GM18951 (cell line): Measurements from ENCODE around the gene BAIAP3.

Experiments used
- POLR2A ChIP-seq: IDR thresholded peaks from 4 replicates; pipeline ENCODE4 v1.6.1; 2011; ENCODE audit warnings: mild to moderate bottlenecking; ENCODE audit not compliant: insufficient read length, insufficient read depth; ENCODE audit errors: extremely low read depth
- in situ Hi-C: fragments of 300-500 bp; cut with MboI; formaldehyde crosslinking; loops from one replicate; pipeline ENCODE4 v1.12.0; 2022; ENCODE audit warnings: low sequenced_read_pairs, mixed read lengths, inconsistent platforms; ENCODE audit not compliant: unreplicated experiment

BAIAP3 gene

DNA sequence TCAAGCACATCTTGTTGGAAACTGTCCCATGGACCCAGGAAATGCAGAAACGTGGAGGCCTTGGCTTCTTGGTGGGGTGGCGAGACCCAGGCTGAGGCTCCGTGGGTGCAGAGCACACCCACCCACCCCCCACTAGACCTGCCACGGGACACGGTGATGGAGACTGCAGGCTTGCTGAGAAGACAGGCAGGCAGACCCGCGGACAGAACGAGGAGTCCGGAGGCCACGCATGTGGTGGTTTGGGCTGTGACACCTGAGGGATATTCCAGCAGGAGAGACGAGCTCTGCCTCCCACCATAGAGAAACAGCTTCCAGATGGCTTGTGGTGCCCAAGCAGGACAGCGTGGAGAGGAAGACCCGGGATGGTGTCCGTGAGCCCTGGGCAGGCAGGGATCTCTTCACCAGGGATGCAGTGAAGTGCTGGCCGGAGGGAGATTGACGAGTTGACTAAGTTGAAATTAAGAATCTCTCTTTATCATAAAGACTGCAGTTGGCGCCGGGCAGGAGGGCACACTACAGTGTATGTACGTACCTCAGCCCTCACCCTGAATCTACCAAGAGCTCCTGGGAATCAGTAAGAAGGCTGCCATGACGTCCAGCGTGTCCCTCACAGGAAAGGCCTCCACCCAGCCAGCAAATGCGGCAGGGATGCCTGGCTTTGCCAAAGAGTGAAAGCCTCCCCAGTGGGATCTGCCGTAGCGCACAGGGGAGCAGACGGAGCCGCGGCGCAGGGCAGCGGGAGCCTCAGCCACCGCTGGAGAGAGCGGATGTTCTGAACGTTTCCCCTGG is 15.8 kb upstream of the BAIAP3 start:
- in situ Hi-C loops: no loop called here
- TF ChIP-seq POLR2A: no peak

- in situ Hi-C loops: no loop called here
Observed at GRCh38 chr16:1318268-1318545, 15.2 kb upstream of the BAIAP3 start.

DNA sequence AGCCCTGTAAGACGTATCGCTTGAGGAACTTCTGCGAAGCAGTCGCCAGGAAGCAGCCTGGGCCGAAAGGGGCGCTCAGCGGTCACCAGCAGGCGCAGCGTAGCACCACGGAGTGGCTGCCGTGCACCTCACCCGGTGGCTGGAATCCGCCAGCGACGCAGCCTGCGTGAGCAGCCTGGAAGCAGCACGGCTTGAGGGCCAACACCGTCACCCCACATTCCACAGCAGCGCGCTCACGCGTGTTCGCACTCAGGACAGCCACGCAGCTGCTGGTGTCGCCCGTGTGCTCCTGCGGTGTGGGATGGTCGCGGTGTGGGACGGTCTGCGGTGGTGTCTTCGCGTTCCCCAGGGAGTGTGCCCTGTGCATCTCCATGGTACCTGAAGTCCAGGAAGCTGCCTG is 14.4 kb upstream of the BAIAP3 start:
- in situ Hi-C loops: no loop called here

More at GRCh38 chr16:1318268-1318545, 15.2 kb upstream of the BAIAP3 start:
- TF ChIP-seq POLR2A: no peak

GRCh38 chr16:1320097-1320496 is 13.3 kb upstream of the BAIAP3 start:
- in situ Hi-C loops: no loop called here
- no peak for TF ChIP-seq POLR2A

More for the DNA sequence above, 14.4 kb upstream of the BAIAP3 start:
- no peak for TF ChIP-seq POLR2A

GRCh38 chr16:1320658-1321240 is 12.7 kb upstream of the BAIAP3 start:
- no peak for TF ChIP-seq POLR2A
- in situ Hi-C loops: no loop called here

DNA sequence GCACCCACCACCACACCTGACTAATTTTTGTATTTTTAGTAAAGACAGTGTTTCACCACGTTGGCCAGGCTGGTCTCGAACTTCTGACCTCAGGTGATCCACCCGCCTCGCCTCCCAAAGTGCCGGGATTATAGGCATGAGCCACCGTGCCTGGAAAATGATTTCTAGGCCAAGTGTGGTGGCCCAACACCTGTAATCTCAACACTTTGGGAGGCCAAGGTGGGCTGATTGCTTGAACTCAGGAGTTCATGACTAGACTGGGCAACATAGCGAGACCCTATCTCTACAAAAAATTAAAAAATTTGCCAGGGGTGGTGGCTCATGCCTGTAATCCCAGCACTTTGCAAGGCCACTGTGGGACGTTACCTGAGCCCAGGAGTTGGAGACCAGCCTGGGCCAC is 11.0 kb upstream of the BAIAP3 start:
- TF ChIP-seq POLR2A: no peak
- in situ Hi-C loops: no loop called here

DNA sequence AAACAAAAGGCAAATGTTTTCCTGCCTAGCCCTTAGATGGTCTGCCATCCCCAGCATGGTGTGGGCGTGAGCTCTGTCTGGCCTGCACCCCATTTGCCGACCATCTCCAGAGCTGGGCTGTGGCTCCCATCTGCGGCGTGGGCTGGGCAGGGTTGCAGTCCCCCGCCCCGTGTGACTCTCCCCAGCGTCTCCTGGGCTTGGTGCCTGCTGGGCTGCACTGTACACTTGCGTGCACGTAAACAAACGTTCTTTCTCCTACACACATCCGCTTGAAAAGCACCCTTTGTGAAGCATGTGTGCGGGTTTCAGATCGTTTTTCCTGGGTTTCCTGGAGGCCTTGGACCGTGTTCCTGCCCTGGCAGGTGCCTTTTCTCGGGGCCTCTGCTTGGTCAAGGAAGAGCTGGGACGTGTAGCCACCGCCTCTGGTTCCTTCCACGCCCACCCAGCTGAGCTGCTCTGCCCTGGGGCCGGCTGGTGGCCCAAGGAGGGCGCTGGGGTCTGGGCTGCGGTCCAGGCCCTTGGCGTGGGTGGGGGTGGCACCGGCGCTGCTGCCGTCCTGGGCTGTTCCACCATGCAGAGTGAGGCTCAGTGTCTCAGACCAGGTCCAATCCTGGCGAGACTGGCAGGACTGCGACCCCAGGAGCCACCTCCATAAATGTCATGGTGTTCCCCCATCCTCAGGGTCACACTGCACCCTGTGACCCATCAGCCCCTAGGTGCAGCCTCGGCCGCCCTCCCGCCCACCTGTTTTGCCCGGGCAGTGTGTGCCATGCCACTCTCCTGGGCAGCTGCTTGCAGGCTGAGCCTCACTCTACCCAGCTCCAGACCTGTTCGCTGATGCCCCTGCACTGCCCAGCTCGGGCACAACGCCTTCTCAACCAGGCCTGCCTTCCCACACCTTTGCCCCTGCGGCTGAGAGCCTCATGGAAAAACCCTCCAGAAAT is 9.9 kb upstream of the BAIAP3 start:
- TF ChIP-seq POLR2A: no peak
- in situ Hi-C loops: no loop called here

- no peak for TF ChIP-seq POLR2A
- in situ Hi-C loops: no loop called here
Observed at GRCh38 chr16:1324286-1324826, 9.1 kb upstream of the BAIAP3 start.

DNA sequence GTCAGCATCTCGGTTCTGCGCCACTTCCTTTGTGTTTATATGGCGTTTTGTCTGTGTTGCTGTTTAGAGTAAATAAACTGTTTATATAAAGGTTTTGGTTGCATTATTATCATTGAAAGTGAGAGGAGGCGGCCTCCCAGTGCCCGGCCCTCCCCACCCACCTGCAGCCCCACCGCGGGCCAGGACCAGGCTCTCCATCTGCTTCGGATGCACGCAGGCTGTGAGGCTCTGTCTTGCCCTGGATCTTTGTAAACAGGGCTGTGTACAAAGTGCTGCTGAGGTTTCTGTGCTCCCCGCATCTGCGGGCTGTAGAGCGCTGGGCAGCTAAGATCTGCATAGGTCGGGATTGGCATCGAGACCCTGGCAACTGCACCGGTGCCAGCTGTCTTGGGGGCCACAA is 8.2 kb upstream of the BAIAP3 start:
- in situ Hi-C loops: no loop called here
- no peak for TF ChIP-seq POLR2A

DNA sequence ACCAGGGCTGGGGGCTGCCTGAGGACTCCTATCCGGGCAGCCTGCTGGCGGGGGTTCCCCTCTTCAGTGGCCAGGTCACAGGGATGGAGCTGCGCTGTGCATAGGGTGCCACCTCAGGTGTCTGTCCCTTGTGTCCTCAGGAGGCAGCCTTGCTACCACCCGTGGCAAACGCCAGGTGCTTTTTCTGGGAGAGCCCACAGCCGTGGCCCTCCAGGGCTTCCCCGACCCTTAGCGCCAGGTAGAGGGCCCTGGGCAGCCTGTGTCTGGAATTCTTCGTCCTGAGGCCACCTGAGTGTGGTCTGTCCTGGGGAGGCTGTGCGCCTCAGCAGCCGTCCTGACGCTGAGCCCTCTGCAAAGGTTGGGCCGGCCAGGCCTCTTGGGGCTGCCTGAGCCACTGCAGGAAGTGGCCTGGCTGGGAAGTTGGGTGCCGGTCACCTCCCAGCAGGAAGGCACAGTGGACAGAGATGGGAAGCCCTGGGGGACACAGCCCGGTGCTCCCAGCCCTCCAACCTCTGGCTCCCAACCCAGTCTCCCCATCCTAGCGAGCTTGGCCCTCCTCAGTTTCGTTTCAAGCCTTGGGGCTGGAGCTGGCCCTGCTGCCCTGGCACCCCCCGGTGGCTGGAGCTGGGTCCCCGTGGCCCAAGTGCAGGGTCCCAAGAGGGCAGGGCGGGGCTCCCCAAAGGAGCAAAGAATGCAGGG is 7.6 kb upstream of the BAIAP3 start:
- TF ChIP-seq POLR2A: peak; percentile 12
- in situ Hi-C loops: no loop called here

DNA sequence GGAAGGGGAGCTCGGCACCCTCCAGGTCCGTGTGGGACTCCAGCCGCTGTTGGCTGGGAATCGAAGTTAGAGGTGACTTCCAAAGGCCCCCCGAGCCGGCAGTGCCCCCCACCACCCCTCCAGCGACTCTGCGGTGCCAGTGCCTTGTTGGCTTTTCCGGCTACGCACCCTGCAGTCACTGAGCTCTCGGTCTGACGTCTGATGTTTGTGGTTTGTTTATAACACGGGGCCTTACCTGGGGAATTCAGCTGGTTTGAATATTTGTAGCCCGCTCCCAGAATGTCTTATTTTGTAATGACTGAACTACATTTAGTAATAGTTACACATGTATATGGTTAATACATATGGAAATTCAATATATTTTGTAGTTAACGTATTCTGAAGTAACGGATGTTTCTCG is 7.1 kb upstream of the BAIAP3 start:
- no peak for TF ChIP-seq POLR2A
- in situ Hi-C loops: no loop called here

- in situ Hi-C loops: no loop called here
- no peak for TF ChIP-seq POLR2A
Observed at GRCh38 chr16:1326946-1327618, 6.4 kb upstream of the BAIAP3 start.
